ENCODE results near the gene DVL1.
A peak's percentile ranks its signal among the peaks of the same experiment; 100 is the strongest.

DVL1 gene

DNA sequence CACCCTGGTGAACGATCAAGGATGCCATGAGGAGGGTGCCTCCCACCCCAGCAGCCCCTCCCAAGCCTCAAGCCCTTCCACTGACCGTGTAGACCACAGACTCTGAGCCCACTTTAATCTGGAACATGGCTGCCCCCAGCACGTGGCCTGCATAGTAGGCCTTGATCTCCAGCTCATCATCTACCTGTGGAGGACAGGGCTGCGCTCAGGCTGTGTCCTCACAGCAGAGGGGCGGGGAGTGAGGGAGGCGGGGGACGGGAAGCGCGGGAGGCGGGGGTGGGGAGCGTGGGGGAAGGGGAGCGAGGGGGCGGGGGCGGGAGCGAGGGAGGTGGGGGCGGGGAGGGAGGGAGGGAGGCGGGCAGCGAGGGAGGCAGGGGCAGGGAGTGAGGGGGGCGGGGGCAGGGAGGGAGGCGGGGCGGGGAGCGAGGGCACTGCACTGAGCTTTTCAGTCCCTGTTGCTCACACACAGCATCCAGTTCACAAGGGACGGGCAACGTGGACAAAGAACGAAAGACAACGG lies 33.7 kb downstream of the DVL1 start:
- TF ChIP-seq GATA1 (IDR thresholded peaks at IDR 0.05; ENCODE audit: low read depth, low read length) (no peak), POLR2A (IDR thresholded peaks at IDR 0.05; ENCODE audit: low read length) (no peak)
- DNase-seq = no peak

DNA sequence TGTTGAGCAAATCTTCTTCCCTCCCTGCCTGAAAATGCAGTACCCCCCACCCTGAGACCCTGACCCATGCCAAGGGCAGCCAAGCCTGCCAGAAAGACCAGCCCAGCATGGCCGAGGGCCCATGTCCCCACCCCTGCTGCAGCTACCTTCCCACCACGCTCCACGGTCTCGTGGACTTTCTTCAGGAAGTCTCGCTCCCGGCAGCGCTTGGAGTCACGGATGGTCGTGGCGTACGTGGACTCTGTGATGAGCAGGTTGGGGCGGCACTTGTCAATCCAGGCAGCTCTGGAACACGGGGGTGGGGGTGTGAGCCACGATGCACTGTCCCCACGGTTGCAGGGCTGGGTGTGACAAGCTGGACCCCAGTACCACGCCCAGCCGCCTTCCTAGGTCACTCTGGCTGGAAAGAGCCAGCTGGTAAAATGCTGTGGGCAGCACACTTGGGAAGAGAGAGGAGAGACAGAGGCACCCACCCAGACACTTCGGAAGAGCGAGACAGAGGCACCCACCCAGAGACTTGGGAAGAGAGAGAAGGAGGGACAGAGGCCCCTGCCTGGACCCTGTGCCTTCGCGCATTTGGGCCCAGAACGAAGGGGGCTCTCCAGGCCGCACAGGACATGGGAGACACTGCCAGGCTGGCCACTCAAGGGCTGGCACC lies 34.4 kb downstream of the DVL1 start:
- TF ChIP-seq POLR2A (IDR thresholded peaks at IDR 0.05; ENCODE audit: low read length) = no peak
- TF ChIP-seq GATA1 (IDR thresholded peaks at IDR 0.05; ENCODE audit: low read depth, low read length) = no peak
- DNase-seq = no peak

DNA sequence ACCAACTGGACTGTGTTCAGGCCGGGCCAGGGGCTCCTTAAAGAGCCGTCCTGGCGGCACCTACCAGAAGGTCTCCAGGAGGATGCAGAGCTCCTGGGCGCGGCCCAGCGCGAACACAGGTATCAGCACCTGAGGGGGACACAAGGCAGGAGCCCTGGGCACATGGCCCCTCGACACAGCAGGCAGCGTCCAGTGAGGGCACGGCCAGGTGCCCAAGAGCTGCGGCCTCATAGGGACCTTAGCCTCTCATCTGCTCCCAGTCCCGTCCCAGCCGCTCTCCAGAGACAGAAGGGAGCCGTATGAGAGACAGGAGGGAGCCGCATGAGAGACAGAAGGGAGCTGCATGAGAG lies 35.0 kb downstream of the DVL1 start:
- DNase-seq = no peak
- TF ChIP-seq GATA1 (IDR thresholded peaks at IDR 0.05; ENCODE audit: low read depth, low read length) = no peak
- no peak for TF ChIP-seq POLR2A (IDR thresholded peaks at IDR 0.05; ENCODE audit: low read length)

DNA sequence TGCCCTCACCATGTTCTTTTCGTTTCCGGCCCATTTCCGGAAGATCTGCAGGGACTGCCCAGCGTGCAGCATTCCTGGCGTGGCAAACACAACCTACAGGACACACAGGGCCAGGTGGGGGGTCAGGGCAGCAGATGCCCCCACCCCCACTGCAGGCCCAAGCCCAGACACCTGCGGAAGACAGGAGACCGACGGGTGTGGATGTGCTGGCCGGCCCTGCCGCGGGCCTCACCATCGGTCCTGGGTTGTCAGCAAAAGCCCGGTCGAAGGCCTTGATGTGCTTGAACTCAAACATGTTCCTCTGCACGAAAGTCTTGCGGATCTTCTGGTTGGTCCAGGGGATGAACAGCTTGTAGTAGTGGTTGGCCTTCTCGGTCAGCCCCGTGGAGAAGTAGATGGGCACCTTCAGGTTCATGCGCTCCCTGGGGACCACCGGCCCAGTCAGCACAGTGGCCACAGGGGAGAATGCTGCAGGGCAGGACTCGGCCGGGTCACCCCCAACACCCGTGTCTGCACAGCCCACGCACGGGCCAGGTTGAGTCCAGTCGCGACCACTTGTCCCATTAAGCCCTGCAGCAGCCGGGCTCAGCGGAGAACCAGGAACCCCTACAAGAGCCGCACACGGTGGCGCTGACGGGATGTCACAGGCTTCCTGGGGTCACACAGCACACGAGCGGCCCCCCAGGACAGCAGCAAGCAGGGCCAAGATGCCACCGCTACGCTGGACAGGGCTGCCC lies 35.5 kb downstream of the DVL1 start:
- DNase-seq = no peak
- TF ChIP-seq POLR2A (IDR thresholded peaks at IDR 0.05; ENCODE audit: low read length) (no peak), GATA1 (IDR thresholded peaks at IDR 0.05; ENCODE audit: low read depth, low read length) (no peak)

DNA sequence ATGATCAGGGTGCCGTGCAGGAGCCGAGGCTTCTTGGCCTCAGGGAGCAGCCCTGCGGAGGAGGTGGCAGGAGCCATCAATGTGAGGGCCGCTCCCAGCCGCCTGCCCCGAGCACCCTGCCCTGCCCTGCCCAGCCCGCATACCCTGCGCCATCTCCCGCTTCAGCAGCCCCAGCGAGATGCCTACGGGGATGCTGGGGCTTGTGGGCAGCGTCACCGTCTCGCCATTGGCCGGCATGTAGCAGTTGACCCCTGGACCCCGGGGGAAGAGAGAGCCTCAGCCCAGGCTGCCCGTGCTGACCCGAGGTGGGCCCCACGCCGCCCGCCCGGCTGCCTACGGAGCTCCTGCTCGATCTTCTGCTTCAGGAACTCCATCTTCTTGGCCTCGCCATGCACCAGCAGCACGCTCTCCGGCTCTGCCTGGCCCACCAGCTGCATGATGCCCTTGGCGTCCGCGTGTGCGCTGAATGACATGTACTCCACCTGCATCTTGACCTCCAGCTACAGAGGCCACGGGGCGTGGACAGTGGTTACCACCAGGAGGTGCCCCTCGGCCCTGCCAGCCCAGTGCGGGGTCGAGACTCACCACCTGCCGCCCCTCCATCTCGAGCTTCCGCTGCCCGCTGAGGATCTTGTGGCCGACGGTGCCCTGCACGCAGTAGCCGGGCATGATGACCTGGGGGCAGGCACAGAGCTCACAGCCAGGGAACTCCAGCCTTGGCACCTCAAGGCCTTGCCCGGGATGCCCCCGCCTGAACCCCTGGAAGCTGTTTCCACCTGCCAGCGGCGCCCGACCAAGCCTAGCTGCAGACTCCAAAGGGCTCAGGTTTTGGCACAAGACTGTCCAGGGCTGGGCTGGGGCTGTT lies 36.5 kb downstream of the DVL1 start:
- TF ChIP-seq GATA1 (IDR thresholded peaks at IDR 0.05; ENCODE audit: low read depth, low read length) (no peak), POLR2A (IDR thresholded peaks at IDR 0.05; ENCODE audit: low read length) (no peak)
- DNase-seq = no peak

DNA sequence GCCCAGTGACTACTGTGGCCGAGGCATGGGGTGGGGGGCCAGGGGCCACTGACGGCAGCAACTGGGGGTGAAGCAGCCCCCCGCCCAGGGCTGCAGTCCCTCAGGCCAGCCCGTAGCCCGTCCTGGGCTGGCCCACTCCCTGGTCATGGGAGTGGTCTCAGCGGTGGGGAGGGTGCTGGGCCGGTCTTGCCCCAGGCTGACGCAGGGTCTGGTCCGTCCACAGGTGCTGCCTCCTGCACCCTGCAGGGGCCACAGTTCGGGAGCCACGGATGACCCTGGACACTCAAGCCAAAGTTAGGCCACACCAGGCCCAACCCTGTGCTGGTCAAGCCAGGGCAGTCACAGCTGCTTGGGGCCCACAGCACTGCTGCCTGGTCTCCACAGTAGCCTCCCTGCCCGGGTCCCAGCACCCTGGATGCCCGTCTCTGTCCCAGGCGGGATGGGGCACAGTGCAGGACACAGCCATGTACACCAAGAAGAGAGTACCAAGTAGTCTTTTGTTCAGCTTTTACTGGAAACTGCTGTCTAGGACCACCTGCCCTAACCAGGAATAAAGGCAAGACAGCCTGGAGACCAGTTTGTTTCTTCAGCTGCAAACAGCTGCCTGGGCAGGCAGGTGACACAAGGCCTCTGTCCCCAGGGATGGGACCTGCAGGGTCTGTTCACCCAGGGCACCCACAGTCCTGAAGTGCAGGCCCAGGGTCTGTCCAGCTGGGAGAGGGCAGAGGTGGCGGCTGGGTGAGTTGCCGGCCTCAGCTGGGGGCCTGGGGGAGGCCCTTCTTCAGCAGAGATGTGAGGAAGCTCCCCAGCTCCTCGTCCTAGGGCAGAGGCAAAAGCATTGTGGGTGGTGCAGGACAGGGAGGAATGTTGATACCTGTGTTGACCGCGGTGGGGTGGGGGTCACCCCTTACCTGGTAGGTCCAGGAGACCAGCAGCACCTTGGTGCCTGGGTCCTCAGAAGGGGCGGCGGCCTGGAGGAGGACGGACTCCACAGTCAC lies 37.8 kb downstream of the DVL1 start:
- TF ChIP-seq POLR2A (IDR thresholded peaks at IDR 0.05; ENCODE audit: low read length) (no peak), GATA1 (IDR thresholded peaks at IDR 0.05; ENCODE audit: low read depth, low read length) (no peak)
- no peak for DNase-seq

DNA sequence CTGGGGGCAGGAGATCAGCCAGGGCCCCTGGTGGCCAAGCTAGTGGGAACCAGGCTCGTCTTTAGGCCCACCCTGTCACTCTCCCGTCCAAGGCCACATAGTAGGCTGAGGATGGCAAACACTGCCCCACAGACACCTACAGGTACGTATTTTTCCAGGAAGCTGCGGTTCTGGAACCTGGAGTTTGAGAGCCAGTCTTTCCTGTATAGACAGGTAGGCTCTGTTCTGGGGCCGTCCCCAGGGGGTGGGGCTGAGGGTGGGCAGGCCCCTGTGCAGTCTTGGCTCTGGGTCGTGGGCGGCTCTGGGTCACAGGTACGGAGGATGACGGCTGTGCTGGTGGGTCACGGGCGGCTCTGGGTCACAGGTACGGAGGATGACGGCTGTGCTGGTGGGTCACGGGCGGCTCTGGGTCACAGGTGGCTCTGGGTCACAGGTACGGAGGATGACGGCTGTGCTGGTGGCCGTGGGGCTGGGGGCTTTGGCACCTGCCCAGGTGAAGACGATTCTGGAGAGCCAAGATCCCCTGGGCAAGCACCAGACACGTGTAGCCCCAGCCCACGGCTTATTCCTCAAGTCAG lies 38.7 kb downstream of the DVL1 start:
- TF ChIP-seq GATA1 (IDR thresholded peaks at IDR 0.05; ENCODE audit: low read depth, low read length) (no peak), POLR2A (IDR thresholded peaks at IDR 0.05; ENCODE audit: low read length) (no peak)
- no peak for DNase-seq

DNA sequence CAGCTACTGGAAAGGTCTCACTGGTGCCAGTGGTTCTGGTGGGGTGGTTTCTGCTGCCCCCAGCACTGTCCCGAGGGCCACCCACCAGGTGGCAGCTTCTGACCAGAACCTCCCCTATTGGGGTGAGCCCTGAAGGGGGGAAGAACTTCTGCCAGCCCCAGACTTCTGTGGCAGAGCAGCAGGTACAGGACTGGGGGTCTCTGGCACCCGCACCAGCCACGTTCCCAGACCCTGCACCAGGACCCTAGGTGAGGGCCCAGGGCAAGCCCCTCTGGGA lies 39.2 kb downstream of the DVL1 start:
- TF ChIP-seq POLR2A (IDR thresholded peaks at IDR 0.05; ENCODE audit: low read length) (no peak), GATA1 (IDR thresholded peaks at IDR 0.05; ENCODE audit: low read depth, low read length) (no peak)
- DNase-seq = no peak

DNA sequence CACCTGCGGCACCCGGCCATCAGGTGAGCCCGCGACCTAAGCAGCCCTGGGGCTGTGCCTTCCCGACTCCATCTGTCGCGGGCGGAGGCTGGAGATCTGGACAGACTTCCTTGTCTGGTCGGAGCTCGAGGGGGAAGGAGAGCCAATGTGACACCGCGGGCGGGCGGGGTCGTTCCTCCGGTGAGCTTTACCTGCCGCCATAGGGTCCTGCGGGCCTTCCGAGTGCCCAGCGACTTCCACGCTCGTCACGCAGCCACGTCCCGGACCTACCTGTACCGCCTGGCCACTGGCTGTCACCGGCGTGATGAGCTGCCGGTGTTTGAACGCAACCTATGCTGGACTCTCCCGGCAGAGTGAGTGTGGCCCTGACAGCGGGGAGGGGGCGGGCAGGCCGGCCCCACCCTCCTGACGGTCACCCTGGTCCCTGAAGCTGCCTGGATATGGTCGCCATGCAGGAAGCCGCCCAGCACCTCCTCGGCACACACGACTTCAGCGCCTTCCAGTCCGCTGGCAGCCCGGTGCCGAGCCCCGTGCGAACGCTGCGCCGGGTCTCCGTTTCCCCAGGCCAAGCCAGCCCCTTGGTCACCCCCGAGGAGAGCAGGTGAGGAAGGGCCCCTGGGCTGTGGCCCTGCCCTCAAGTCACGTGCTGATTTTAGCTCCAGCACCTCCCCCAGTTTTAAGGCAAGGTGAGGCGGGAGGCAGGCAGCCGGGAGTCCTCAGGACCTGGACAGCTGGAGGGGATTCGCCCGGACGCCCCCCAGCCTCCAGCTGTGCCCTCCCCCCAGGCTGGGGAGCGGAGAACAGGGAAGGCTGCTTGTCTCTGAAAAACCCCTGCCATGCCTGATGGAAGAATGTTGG lies 39.7 kb downstream of the DVL1 start:
- TF ChIP-seq POLR2A (IDR thresholded peaks at IDR 0.05; ENCODE audit: low read length) (no peak), GATA1 (IDR thresholded peaks at IDR 0.05; ENCODE audit: low read depth, low read length) (no peak)
- DNase-seq = peak; percentile 51 to 60

DNA sequence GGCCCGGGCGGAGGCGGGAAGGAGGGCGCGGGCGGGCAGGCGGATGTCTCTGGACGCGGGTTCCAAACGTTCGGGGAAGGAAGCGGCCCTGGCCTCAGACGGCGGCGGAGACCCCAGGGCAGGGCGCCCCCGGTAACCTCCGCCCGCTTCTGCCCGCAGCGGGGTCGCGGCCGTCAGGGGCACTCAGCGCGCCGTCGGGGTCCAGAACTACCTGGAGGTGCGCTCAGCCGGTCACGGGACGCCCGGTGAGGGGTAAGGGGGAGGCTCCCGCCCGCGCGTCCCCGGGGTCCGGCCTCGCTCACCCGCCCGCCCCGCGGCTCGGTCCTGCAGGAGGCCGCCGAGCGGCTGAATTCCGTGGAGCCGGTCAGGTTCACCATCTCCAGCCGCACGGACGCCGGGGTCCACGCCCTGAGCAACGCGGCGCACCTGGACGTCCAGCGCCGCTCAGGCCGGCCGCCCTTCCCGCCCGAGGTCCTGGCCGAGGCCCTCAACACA lies 40.4 kb downstream of the DVL1 start:
- TF ChIP-seq POLR2A (IDR thresholded peaks at IDR 0.05; ENCODE audit: low read length) = no peak
- TF ChIP-seq GATA1 (IDR thresholded peaks at IDR 0.05; ENCODE audit: low read depth, low read length) = no peak
- peak; percentile 57 to 63 for DNase-seq

DNA sequence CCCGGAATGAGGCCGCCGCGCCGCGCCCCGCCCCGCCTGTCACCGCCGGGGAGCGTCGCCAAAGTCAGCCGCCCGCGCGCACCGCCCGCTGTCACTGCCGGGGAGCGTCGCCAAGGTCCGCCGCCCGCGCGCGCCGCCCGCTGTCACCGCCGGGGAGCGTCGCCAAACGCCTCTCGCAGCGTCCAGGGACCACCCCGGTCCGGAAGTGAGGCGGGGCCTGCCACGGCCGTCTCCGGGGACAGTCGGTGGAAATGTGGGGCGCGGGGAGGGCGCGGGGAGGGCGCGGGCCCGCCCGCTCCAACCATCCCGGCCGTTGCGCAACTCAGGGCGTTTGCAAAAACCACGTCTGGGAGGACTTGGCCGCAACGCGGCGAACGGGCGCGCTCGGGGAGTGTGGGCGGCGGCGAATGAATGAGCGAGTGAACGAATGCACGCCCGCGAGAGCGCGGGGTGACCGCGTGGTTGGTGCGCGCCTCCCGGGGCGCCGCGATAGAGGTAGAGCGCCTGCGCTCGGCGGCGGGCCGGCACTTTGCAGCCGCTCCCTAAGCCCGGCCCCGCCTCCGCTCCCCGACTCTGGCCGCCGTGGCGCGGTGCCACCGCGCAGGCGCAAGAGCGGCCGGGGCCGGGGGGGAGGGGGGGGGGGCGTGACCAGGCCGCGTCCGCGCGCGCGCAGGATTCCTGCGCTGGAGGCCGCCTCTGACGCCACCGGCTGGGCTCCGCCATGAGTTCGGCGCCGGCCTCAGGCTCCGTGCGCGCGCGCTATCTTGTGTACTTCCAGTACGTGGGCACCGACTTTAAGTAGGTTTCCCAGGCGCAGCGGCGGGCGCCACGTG lies 41.1 kb downstream of the DVL1 start, which contains the start of the genes ACAP3 and PUSL1:
TSS of gene ACAP3 (minus strand) at position 8 of the 833 bp plus-strand sequence. CDS start 115 bp downstream, outside the sequence.
TSS of gene PUSL1 (plus strand) at position 675 of the 833 bp plus-strand sequence. CDS start at position 722, 47 bp downstream.
- TF ChIP-seq POLR2A (IDR thresholded peaks at IDR 0.05; ENCODE audit: low read length) (no peak), GATA1 (IDR thresholded peaks at IDR 0.05; ENCODE audit: low read depth, low read length) (no peak)
- peak; percentile 98 for DNase-seq

Measured in erythroblast (primary cell).